ENCODE measurements around the gene GGTLC1.

Gene GGTLC1

GRCh38 chr20:23963941-23964340, 24.6 kb downstream of the GGTLC1 start:
- H3K4me3 ChIP-seq (replicated peaks; ENCODE audit: low read depth, low read length): no peak overlapping the region
- no peak for DNase-seq (ENCODE audit: low read depth)
- no peak for TF ChIP-seq CTCF (IDR thresholded peaks at IDR 0.05; ENCODE audit: low read length, missing control alignments)

GRCh38 chr20:23962272-23962671, 26.3 kb downstream of the GGTLC1 start:
- DNase-seq (ENCODE audit: low read depth): no peak
- no peak overlapping the region for H3K4me3 ChIP-seq (replicated peaks; ENCODE audit: low read depth, low read length)
- TF ChIP-seq CTCF (IDR thresholded peaks at IDR 0.05; ENCODE audit: low read length, missing control alignments): no peak

- no peak overlapping the region for H3K4me3 ChIP-seq (replicated peaks; ENCODE audit: low read depth, low read length)
- no peak for TF ChIP-seq CTCF (IDR thresholded peaks at IDR 0.05; ENCODE audit: low read length, missing control alignments)
- no peak for DNase-seq (ENCODE audit: low read depth)
These were observed 29.5 kb downstream of the GGTLC1 start for GRCh38 chr20:23959054-23959453.

- no peak overlapping the region for H3K4me3 ChIP-seq (replicated peaks; ENCODE audit: low read depth, low read length)
- TF ChIP-seq CTCF (IDR thresholded peaks at IDR 0.05; ENCODE audit: low read length, missing control alignments): no peak
- DNase-seq (ENCODE audit: low read depth): no peak
These were observed 32.7 kb downstream of the GGTLC1 start for GRCh38 chr20:23955896-23956295.

GRCh38 chr20:23954008-23954745, 34.4 kb downstream of the GGTLC1 start:
- TF ChIP-seq CTCF (IDR thresholded peaks at IDR 0.05; ENCODE audit: low read length, missing control alignments): no peak
- no peak for DNase-seq (ENCODE audit: low read depth)
- no peak overlapping the region for H3K4me3 ChIP-seq (replicated peaks; ENCODE audit: low read depth, low read length)

- no peak for DNase-seq (ENCODE audit: low read depth)
- TF ChIP-seq CTCF (IDR thresholded peaks at IDR 0.05; ENCODE audit: low read length, missing control alignments): no peak
These were observed 42.4 kb downstream of the GGTLC1 start for GRCh38 chr20:23946206-23946605.

GRCh38 chr20:23943304-23943703, 45.3 kb downstream of the GGTLC1 start:
- TF ChIP-seq CTCF (IDR thresholded peaks at IDR 0.05; ENCODE audit: low read length, missing control alignments): no peak
- DNase-seq (ENCODE audit: low read depth): no peak
- H3K4me3 ChIP-seq (replicated peaks; ENCODE audit: low read depth, low read length): no peak overlapping the region

More at GRCh38 chr20:23946206-23946605, 42.4 kb downstream of the GGTLC1 start:
- H3K4me3 ChIP-seq (replicated peaks; ENCODE audit: low read depth, low read length): no peak overlapping the region

Data from fibroblast of pulmonary artery (primary cell).